GM21528 (cell line): Measurements from ENCODE around the gene FBLN2.

ENCODE experiments used
- ATAC-seq: cut with Tn5 transposase; IDR thresholded peaks from one replicate; pipeline ENCODE4 v1.9.1; 2021; ENCODE audit warnings: mild to moderate bottlenecking, moderate library complexity; ENCODE audit not compliant: unreplicated experiment, low FRiP score

Gene FBLN2

DNA sequence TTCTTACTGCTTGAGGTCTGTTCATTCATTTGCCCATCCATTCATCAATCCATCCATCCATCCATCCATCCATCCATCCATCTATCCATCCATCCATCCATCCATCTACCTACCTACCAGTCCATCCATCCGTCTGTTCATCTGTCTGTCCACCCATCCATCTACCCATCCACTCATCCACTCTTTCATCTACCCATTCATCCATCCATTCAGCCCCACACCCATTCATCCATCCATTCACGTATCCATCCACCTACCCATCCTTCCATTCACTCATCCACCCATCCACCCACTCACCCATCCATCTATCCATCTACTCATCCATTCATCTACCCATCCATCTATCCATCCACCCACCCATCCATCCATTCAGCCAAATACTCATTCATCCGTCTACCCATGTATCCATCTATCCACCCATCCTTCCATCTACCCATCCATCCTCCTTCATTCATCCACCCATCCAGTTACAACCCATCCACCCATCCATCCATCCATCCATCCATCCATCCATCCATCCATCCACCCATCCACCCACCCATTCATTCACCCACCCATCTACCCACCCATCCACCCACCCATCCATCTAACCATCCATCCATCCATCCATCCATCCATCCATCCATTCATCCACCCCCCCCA is 68.3 kb downstream of the FBLN2 start:
- ATAC-seq = no peak

DNA sequence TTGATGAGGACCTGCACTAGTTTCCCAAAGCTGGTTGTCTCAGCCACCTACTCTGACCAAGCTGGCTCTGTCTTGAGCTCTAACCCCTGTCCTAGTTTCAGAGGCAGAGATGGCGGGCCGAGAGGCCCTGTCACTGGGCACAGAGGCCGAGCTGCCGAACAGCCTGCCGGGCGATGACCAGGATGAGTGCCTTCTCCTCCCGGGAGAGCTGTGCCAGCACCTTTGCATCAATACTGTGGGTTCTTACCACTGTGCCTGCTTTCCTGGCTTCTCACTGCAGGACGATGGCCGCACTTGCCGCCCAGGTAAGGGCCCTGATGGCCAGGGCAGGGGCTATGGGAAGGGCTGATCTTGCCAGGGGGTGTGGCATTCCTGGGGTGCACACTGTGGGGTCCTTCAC is 69.1 kb downstream of the FBLN2 start:
- no peak for ATAC-seq

DNA sequence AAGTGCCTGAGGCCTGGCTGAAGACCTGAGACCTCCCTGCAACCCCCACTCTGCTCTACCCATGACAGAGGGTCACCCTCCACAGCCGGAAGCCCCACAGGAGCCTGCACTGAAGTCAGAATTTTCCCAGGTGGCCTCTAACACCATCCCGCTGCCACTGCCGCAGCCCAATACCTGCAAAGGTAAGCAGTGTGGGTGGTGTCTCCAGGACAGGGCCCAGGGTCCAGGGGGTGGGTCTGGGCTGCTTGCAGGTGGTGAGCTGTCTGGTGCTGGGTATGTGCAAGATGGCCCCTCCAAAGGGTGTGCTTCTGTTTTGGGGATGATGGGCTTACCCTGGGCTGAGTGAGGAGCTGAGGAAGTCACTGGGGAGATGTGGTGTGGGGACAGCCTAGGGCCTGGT is 69.9 kb downstream of the FBLN2 start:
- no peak for ATAC-seq

DNA sequence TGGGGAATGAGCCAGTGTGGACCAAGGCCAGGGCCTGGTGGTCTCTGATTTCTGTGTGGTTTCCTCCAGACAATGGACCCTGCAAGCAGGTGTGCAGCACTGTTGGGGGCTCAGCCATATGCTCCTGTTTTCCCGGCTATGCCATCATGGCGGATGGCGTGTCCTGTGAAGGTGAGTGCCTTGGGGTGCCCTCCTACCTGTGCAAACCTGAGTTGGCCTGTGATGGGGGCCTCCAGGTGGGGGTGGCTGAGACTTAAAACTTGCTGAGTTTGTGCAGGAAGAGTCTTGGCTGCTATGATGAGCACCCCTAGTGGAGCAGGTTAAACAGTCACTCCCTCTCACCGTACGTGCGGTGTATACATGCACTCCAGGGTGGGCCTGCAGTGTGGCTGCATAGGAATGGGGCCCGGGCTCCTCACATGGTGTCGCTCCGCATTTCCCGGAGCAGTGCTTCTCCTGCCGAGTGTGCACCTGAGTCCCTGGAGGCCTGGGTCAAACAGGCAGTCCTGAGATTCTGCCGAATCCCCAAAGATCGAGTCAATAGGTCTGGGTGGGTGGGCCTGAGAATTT is 70.8 kb downstream of the FBLN2 start:
- no peak for ATAC-seq

DNA sequence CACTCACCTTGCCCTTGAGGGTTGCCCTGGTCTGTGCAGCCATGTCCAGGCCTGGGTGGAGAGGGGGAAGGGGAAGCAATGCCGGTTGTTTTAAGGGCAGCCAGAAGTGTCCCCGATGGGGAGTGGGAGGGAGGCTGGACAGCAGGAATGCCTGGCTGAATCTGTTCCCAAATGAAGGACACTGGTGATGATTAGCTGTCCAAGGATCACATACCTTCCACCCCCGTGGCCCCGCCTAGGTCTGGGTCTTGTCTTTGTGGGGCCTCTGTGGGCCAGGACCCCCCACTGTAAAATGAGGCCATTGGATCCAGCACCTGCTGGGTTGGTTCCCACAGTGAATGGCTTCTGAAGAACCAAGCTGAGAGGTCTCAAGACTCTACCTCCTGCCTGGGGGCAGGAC is 71.4 kb downstream of the FBLN2 start:
- no peak for ATAC-seq

DNA sequence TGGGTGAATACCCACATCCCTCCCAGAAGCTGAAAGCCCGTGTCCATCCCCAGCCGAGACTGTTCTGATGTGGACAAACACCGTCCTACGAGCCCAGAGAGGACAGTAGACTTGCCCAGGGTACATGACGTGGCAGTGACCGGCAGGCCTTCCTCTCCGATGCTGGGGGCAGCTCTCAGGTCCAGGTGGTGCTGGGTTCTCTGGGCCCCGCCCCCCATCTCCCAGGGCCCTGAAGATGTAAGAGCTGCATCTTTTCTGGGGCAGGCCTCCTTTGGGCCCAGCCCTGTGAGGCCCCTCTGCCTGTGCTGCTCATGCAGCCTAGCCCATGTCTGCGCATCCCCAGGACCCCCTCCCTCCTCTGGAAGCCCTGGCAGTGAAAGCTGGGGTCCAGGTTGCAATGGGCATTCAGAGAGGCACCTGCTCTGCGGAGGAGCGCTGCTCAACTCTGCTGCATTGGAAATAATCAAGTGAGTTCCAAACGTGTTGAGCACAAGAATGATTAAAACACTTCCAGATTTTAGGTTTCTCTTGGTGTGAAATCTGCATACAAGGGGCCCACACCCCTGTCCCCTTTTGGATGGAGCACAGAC is 71.9 kb downstream of the FBLN2 start:
- no peak for ATAC-seq

DNA sequence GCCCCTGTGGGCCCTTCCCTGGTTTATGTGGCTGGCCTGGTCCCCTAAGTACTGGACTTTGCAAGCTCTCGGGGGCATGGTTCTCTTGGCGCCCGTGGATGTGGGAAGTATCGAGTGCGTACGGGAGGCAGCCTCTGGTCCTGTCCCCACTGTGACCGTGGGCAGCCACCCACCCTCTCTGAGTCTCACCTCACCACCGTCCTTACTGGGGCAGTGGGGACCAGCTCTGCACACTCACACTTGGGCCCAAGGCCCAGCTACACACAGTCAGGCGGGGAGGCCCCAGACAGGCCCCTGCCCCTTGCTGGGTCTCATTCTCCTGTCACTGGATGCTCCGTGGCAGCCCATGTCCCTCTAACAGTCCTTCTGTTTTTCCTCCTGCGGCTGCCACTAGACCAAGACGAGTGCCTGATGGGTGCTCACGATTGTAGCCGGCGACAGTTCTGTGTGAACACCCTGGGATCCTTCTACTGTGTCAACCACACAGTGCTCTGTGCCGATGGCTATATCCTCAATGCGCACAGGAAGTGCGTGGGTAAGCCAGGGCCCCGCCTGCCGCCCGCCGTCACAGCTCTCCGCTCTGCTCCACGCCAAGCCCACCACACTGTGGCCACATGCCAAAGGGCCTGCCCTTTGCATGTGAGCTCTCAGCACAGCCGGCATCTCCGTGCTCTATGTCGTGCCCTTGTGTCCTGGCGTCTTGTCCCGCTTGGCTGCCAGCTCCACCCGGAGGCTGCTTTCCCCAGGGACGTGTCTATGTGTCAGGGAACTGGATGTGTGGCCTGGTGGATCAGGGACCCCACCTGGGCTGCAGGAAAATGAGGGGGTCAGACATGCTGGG is 72.7 kb downstream of the FBLN2 start:
- no peak for ATAC-seq

DNA sequence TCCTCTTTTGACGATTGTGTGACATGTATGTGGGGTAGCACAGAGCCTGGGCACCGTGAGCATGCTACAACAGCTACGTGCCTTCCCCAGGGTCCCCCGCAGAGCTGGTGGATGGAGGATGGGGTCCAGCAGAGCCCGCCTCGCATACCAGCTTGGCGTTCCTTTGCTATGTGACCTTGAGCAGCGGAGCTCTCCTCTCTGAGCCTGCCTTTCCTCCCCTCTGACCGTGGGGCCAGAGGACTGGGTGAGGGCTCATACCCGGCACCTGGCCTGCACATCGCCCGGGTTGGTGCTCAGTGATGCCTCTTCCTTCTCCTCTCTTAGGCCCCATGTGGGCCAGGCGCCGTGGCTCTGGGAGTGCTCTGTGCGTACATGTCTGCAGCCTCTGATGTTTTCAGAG is 73.4 kb downstream of the FBLN2 start:
- no peak for ATAC-seq

DNA sequence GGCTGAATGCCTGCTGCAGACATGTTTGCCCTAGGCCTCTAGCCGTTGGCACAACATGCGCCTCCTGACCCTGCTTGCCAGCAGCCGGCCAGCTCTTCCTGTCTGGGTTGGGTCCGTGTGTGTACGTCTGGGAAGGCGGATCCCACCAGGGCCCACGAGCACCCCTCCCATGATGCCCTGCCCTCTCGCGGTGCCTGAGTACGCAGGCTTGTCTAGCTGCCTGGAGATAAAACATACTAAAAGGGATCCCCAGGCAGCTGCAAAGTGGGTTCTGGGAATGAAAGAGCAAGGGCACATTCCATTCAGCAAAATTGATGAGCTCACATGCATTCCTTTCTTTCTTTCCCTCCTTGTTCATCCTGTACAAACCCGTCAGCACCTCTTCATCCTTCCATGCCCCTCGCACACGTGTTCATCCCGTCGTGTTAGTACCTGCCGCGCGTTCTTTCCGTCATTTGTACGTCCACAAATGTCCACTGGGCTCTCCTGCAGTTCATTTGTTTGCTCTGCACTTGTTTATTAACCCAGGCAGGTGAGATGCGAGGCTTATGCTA is 74.3 kb downstream of the FBLN2 start:
- no peak for ATAC-seq

DNA sequence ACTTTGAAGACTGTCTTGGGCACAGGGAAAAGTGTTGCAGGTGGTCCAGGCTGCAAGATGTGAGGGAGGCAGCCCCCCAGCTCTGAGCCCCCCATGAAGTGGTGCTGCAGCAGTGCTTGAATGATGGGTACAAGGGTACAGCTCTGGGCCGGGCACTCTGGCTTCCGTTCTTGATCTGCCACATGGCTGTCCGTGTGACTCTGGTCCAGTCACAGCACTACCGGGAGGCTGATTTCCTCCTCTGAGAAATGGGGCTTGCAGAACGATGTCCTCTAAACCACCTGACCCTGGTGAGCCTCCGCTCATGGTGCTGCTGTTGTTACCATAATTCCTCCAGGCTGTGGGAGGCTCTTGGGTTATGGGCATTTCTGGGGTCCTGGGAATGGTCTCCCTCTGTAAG is 75.1 kb downstream of the FBLN2 start:
- ATAC-seq = no peak

DNA sequence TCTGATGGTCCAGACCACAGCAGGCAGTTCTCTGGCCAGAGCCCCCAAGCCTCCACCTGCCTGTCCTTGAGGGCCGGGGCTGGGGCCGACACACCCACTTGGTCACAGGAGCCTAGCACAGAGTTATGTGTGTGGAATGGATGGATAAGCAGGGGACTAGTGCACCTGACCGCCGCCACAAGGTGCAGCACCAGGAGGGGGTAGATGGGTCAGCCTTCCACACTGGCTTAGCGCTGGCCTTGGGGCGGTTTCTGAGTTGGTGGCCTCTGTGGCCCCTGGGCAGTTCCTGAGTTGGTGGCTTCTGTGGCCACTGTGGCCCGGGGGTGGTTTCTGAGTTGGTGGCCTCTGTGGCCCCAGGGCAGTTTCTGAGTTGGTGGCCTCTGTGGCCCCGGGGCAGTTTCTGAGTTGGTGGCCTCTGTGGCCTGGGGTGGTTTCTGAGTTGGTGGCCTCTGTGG is 75.8 kb downstream of the FBLN2 start:
- no peak for ATAC-seq

DNA sequence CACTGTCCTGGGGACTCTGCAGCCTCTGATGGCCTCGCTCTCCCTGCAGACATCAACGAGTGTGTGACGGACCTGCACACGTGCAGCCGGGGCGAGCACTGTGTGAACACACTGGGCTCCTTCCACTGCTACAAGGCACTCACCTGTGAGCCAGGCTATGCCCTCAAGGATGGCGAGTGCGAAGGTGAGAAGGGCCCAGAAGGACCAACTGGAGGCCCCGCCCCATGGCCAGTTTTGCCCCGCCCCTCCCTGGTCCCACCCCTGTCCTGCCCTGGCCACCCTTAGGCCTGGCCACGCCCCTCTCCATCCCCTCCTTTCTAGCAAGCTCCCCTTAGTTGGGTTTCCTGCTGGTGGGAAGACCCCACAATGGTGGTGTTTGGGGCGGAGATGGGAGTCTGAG is 77.5 kb downstream of the FBLN2 start:
- no peak for ATAC-seq

DNA sequence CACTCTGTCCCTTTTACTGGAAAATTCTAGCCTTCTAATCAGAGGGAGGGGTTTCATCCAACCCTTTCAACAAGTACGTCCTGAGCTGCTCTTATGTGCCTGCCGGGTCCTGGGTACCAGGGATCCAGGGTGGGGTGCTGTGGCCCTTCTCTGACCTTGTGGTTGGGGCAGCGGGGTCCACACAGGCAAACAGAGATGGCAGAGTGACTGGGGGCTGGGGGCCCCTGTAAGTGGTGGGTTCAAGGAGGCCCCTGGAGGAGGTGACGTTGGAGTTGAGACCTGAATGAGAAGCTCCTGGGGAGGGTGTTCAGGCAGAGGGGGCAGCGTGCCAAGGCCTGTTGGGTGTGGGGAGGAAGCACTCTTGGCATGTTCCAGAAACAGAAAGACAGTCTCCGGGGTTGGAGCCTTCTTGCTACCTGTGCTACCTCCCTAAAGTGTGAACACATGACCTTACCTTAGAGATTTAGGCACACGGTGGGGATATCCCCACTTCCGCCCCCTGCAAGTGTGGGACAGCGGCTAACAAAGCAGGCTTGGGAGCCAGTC is 78.1 kb downstream of the FBLN2 start:
- ATAC-seq = no peak

DNA sequence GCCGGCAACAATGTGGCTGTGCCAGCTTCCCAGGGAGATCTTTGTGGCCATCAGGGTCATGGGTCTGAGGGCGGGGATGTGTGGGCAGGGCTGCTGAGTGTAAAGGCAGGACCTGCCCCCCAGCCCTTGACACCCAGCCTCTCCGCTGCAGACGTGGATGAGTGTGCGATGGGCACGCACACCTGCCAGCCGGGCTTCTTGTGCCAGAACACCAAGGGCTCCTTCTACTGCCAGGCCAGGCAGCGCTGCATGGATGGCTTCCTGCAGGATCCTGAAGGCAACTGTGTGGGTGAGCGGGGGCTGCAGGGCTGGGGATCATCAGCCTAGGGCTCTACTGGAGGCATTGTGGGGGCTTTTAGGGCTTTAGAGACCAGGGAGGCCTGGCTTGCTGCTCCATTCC is 78.8 kb downstream of the FBLN2 start:
- ATAC-seq = no peak

DNA sequence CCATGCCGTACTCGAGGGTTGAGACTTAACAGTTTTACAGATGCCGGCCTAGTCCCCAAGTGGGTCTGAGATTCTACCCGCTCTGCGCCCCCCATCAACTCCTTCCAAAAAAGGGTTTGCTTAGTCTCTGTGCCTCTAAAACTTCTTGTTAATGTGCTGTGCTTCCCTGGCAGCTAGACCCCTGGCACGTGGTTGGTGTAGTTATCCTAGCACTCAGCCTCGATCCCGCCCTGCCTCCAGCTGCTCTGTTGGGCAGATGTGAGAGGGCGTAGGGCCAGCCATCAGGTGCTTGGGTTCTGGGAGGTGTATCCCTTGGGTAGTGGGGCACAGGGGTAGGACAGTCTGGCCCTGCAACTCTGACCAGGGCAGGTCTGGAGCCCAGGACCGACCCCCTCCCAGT is 79.5 kb downstream of the FBLN2 start:
- no peak for ATAC-seq

DNA sequence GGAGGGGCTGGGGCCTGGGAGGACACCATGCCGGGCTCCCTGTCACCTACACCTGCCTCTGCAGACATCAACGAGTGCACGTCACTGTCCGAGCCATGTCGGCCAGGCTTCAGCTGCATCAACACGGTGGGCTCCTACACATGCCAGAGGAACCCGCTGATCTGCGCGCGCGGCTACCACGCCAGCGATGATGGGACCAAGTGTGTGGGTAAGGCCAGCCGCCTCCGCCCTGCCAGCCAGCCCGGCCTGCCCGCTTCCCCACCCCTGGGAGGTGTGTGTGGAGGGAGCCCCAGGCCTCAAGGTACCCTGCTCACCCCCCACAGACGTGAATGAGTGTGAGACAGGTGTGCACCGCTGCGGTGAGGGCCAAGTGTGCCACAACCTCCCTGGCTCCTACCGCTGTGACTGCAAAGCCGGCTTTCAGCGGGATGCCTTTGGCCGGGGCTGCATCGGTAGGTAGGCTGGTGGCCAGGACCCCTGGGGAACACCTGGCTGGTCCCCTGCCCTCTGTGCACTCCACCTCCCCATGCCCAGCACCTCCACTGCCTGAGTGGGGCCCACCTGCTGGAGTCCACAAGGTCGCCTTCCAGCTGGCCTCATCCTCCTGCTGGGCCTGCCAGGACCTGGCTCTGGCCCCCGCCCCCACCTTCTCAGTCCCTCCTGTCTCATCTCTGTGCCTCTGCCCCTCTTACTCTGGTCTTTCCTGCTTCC is 80.1 kb downstream of the FBLN2 start:
- ATAC-seq = no peak

DNA sequence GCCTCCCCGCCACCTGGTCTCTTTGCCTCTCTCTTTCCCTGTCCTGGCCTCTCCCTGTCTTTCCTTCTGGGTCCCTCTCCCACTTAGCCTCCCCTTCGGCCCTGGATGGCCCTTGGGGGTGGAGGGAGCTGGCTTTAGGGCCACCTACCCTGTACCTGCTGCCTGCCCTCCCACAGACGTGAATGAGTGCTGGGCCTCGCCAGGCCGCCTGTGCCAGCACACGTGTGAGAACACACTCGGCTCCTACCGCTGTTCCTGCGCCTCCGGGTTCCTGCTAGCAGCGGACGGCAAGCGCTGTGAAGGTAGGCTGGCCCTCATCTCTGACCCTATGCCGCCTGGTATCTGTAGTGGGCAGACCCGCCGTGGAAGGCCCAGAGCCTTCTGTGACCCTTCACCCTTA is 80.7 kb downstream of the FBLN2 start:
- ATAC-seq = no peak

DNA sequence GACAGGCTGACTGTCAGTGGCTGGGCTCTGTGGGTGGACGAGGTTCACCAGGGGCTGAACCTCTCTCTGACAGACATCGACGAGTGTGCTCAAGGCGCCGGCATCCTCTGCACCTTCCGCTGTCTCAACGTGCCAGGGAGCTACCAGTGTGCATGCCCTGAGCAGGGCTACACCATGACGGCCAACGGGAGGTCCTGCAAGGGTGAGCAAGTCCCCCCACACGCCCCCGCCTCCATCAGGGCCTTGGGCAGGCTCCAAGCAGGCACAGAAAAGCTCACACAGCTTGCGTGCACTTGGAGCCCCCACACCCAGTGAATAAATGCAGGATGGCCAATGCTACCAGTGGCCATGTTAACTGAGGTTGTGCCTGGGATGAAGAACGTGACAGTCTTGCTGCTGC is 82.3 kb downstream of the FBLN2 start:
- ATAC-seq = no peak

DNA sequence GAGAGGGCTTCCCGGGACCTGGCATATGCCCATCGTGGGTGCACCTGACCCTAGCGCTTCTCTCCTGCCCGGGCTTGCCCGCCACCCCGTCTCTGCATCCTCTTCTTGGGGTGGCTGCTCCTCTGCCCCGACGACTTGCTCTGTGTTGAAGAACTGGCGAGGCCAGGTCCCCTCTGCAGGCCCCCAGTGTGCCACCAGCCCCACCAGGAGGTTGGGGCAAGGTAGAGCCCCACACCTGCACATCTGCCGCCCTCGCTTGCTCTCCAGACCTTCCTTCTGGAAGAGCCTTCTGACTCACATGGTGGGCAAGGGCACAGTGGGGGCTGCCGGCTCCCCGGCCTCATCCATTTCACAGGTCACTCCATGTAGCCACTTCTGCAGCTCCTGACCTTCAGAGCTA is 84.3 kb downstream of the FBLN2 start:
- no peak for ATAC-seq

DNA sequence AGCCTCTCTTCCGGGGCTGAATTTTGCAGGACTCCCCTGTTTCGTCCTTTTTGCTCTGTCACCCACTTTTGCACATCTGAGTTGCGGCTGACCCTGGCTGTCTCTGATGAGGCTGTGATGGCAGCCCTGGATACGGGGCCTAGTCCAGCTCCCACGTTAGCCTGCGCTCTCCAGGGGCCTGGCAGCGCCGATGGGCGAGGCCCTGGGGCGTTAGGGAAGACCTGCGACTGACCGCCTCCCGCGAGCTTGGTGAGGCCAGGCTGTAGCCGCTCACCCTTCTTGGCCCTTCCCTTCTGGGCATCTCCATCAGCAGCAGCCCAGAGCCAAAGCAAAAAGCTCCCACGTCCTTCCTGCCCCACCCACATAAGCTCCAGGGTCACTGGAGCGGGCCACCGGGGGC is 85.2 kb downstream of the FBLN2 start:
- ATAC-seq = no peak
